Measurements from ENCODE around the gene CLRN2.
A peak's percentile ranks its signal among the peaks of the same experiment; 100 is the strongest.

CLRN2 gene

GRCh38 chr4:17504081-17504480 lies 10.9 kb upstream of the CLRN2 start:
- TF ChIP-seq, protein P1, sequence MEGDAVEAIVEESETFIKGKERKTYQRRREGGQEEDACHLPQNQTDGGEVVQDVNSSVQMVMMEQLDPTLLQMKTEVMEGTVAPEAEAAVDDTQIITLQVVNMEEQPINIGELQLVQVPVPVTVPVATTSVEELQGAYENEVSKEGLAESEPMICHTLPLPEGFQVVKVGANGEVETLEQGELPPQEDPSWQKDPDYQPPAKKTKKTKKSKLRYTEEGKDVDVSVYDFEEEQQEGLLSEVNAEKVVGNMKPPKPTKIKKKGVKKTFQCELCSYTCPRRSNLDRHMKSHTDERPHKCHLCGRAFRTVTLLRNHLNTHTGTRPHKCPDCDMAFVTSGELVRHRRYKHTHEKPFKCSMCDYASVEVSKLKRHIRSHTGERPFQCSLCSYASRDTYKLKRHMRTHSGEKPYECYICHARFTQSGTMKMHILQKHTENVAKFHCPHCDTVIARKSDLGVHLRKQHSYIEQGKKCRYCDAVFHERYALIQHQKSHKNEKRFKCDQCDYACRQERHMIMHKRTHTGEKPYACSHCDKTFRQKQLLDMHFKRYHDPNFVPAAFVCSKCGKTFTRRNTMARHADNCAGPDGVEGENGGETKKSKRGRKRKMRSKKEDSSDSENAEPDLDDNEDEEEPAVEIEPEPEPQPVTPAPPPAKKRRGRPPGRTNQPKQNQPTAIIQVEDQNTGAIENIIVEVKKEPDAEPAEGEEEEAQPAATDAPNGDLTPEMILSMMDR (conservative IDR thresholded peaks at IDR 0.05), result no peak
- no peak for TF ChIP-seq ZFX (IDR thresholded peaks at IDR 0.05)
- no peak overlapping the region for H3K27ac ChIP-seq

GRCh38 chr4:17510582-17510981 lies 4.4 kb upstream of the CLRN2 start:
- no peak overlapping the region for H3K27ac ChIP-seq
- TF ChIP-seq ZFX (IDR thresholded peaks at IDR 0.05), result no peak
- TF ChIP-seq, protein P1 (conservative IDR thresholded peaks at IDR 0.05), result no peak

DNA sequence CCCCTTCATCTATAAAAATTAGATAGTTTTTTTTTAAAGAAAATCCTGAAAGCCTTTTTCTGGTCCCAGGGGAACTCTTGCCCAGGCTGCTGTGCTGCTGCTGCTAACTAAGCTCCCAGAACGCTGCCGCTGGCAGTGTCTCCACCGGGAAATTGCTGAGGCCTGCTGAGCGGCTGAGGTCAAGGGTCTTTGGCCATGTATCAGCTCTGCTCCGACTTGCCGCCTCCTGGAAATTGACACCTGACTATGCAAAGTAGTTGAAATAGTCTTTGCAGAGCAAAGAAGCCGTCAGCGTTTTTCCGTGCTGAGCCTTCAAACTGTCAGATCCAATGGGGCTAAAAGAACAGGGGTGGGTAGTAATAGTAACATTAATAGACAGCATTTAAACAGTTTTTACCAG lies 3.9 kb upstream of the CLRN2 start:
- H3K27ac ChIP-seq, result peak overlapping the region; percentile 70
- TF ChIP-seq, protein P1 (conservative IDR thresholded peaks at IDR 0.05), result no peak
- no peak for TF ChIP-seq ZFX (IDR thresholded peaks at IDR 0.05)

DNA sequence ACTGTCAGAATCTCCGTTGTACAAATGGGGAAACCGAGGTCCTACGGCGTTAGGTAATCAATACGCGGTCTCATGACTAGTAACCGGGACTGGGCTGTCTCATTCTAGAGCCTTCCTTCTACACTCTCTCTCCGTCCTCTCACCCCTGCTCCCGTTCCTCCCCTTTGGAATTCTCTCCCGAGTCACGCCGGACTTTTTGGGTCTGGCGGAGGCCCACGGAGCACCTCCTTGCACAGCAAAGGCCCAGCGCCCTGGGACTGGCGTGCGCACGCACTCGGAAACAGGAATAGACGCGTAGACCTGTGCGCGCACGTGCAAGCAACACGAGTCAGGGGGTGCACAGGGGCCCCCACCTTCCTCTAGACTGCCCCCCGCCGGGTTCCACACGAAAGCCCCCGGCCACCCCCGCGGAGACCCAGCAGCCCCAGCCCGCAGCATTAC lies 3.4 kb upstream of the CLRN2 start:
- TF ChIP-seq ZFX (IDR thresholded peaks at IDR 0.05), result peak; percentile 51; the same call in 1 of the 2 replicates
- TF ChIP-seq, protein P1 (conservative IDR thresholded peaks at IDR 0.05), result no peak
- H3K27ac ChIP-seq, result peak overlapping the region; percentile 70

GRCh38 chr4:17511950-17512795 lies 2.8 kb upstream of the CLRN2 start, which contains the start of gene QDPR:
QDPR (minus strand) TSS chr4:17512090; CDS start chr4:17512054, 36 bp downstream.
- peak; percentile 45; the same call in 1 of the 2 replicates for TF ChIP-seq ZFX (IDR thresholded peaks at IDR 0.05)
- TF ChIP-seq, protein P1 (conservative IDR thresholded peaks at IDR 0.05), result peak; percentile 85
- peak within 1 kb of the TSS; percentile 70 for H3K27ac ChIP-seq

DNA sequence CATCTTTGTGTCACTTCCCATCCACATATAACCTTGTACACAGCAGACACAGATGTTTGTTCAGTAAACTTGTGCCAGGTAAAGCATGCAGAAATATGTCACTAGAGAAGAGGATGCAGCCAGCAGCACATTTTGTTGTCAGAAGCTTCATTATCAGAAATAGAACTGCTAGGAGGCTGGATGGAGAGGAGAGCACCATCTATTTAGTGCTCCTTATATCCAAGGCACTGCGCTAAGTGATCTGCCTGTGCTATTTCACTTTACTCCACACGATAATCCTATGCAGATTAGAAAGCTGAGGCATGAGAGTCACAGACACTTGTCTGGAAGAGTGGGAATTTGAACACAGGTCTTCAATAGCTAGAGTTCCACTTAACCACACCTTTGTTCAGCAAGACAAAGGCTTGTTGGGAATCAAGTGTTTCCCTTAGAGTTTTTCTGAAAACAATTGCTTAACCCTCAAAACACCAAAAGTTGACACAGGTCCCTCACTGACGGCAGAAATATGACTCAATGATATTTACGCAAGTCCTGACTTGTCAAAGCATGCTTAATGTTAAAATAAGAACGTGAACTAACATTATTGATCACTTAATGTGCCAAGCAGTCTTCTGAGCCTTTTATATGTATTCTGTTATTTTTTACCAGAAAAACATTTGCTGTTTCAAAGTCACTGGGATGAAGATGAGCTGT lies 1.8 kb upstream of the CLRN2 start:
- no peak overlapping the region for H3K27ac ChIP-seq
- TF ChIP-seq, protein P1 (conservative IDR thresholded peaks at IDR 0.05), result no peak
- TF ChIP-seq ZFX (IDR thresholded peaks at IDR 0.05), result no peak

Data from C4-2B (cell line).